Measurements from ENCODE around the gene PTPRJ. TPM values are rescaled to one million over a fixed set of nuclear protein-coding genes. Genes with fewer than 3 reads are reported as not detected.

Gene PTPRJ
- total and polyA plus RNA-seq, 9 of the 15 experiments (the other 6 are each of a cell fraction or from before 2014, with no cell fraction given): 0.56 to 10.7 (median 4.8) TPM

- CTCF ChIA-PET (ENCODE audit: low intra/inter-chr PET ratio): interaction anchor here (0.9 kb wide), 1 partner anchor 10 kb away, joined by 3 read pairs; no protein-coding TSS in a partner anchor
- Histone ChIP-seq H3K27ac (ENCODE audit: extremely low read depth, low read depth, low read length) (no peak overlapping the region), H3K9me1 (ENCODE audit: control insufficient read depth, insufficient read depth, low read length) (no peaks in the 10 kb centered on the region), H3K79me2 (ENCODE audit: control insufficient read depth, insufficient read depth, low read length) (no peaks in the 10 kb centered on the region), H3K9me3 (replicated peaks; ENCODE audit: control insufficient read depth, insufficient read depth, low read depth, low read length) (no peaks in the 10 kb centered on the region), H2AFZ (ENCODE audit: low read depth, low read length) (no peak overlapping the region), H3K4me2 (ENCODE audit: insufficient read depth, low read length) (no peak overlapping the region), H3K4me1 (replicated peaks in 1 of 2; ENCODE audit: control insufficient read depth in 2 of 2, insufficient read depth in 2 of 2, low read length in 2 of 2) (peaks cover 11 to 15% of the 10 kb centered on the region in 2 experiments; a peak in 4 of 5 replicates), H3K4me3 (no peak overlapping the region), H4K20me1 (replicated peaks; ENCODE audit: control insufficient read depth, insufficient read depth, low read length) (peaks cover 10% of the 10 kb centered on the region; the same call in 1 of the 2 replicates), H3K36me3 (ENCODE audit: control insufficient read depth, insufficient read depth, low read length) (no peaks in the 10 kb centered on the region), H3K27me3 (ENCODE audit: control insufficient read depth in 2 of 2, insufficient read depth in 2 of 2, low read length in 2 of 2) (no peaks in the 10 kb centered on the region), H3K9ac (ENCODE audit: insufficient read depth in 1 of 2, low read depth in 2 of 2, low read length in 2 of 2) (no peak overlapping the region; a peak in 1 of 4 replicates)
- WGBS (ENCODE audit: insufficient coverage, low coverage, missing lambda C conversion rate): 38% methylated on average over 6 of the region's 6 CpGs
- TF ChIP-seq PRPF4 (IDR thresholded peaks at IDR 0.05; ENCODE audit: insufficient read depth, low read depth, low read length, poor library complexity, severe bottlenecking): no peak
- TF ChIP-seq TBP (optimal IDR thresholded peaks at IDR 0.05; ENCODE audit: low read depth, low read length): peak; percentile 52
- 0 out of 4 replicates have a peak, but pooled peaks have one; percentile 44 to 48 for TF ChIP-seq UBTF (IDR thresholded peaks at IDR 0.05; ENCODE audit: borderline replicate concordance in 1 of 2, low read depth in 2 of 2, low read length in 2 of 2)
- POLR2A ChIA-PET: interaction anchor here (0.6 to 1.5 kb wide), 6 partner anchors 8 to 252 kb away, joined by 3 to 6 read pairs (median 3); no protein-coding TSS in a partner anchor
- DNase-seq (ENCODE audit: extremely low read depth in 1 of 4, low spot score in 3 of 4) (no peak), ATAC-seq (peak; percentile 33), FAIRE-seq (no peak)
- intact Hi-C loops (cut with micrococcal nuclease) (no loop called here), in situ Hi-C loops (cut with MboI) (loop anchor here (10.0 kb wide), 1 partner anchor 245 kb away; no protein-coding TSS in a partner anchor)
- no TSS peak for BruUV-seq (replicated peaks)
Observed at GRCh38 chr11:48099916-48100446, 119.6 kb downstream of the PTPRJ start.

Measured in K562 (cell line).